MM.1S (cell line): ENCODE results near the gene PDIK1L.

Experiments used
- DNase-seq: peaks from one replicate; pipeline ENCODE4 v3.0.0-alpha.2; 2015
- H2AFZ ChIP-seq: fragments of 300-600 bp; sonication (generic); 2 replicates; pipeline ENCODE4 v1.6.0; 2016; ENCODE audit warnings: antibody characterized with exemption, low read length
- H3F3A ChIP-seq: fragments of 300-600 bp; sonication (generic); 2 replicates; pipeline ENCODE4 v1.6.1; 2016; ENCODE audit warnings: mild to moderate bottlenecking, antibody characterized with exemption, low read length, moderate library complexity, mixed read lengths; ENCODE audit not compliant: insufficient read depth
- H3K27ac ChIP-seq: fragments of 300-600 bp; sonication (generic); 2 replicates; pipeline ENCODE4 v1.5.1; 2016; ENCODE audit warnings: mild to moderate bottlenecking, low read length
- H3K27me3 ChIP-seq: fragments of 300-600 bp; sonication (generic); replicated peaks from 2 replicates; pipeline ENCODE4 v1.6.0; 2016; ENCODE audit warnings: low read length; ENCODE audit not compliant: insufficient read depth
- H3K36me3 ChIP-seq: fragments of 300-600 bp; sonication (generic); replicated peaks from 2 replicates; pipeline ENCODE4 v1.6.1; 2016; ENCODE audit warnings: mild to moderate bottlenecking, low read length, mixed read lengths; ENCODE audit not compliant: insufficient read depth
- H3K4me1 ChIP-seq: fragments of 300-600 bp; sonication (generic); 2 replicates; pipeline ENCODE4 v1.6.1; 2016; ENCODE audit warnings: low read length, mixed read lengths
- H3K4me2 ChIP-seq: fragments of 300-600 bp; sonication (generic); 2 replicates; pipeline ENCODE4 v1.6.0; 2016; ENCODE audit warnings: low read depth, low read length
- H3K4me3 ChIP-seq: fragments of 300-600 bp; sonication (generic); 2 replicates; pipeline ENCODE4 v1.5.1; 2016; ENCODE audit warnings: low read length, mixed read lengths
- H3K79me2 ChIP-seq: fragments of 300-600 bp; sonication (generic); 2 replicates; pipeline ENCODE4 v1.6.1; 2016; ENCODE audit warnings: mixed run types, low read length, mixed read lengths
- H3K9ac ChIP-seq: fragments of 300-600 bp; sonication (generic); 2 replicates; pipeline ENCODE4 v1.6.1; 2016; ENCODE audit warnings: low read length, mixed read lengths
- H3K9me2 ChIP-seq: fragments of 300-600 bp; sonication (generic); replicated peaks from 2 replicates; pipeline ENCODE4 v1.6.1; 2016; ENCODE audit warnings: mild to moderate bottlenecking, low read length, mixed read lengths; ENCODE audit not compliant: insufficient read depth
- H3K9me3 ChIP-seq: fragments of 300-600 bp; sonication (generic); replicated peaks from 2 replicates; pipeline ENCODE4 v1.6.1; 2016; ENCODE audit warnings: mild to moderate bottlenecking, low read length, mixed read lengths; ENCODE audit not compliant: insufficient read depth
- H4K20me1 ChIP-seq: fragments of 300-600 bp; sonication (generic); 2 replicates; pipeline ENCODE4 v1.6.1; 2016; ENCODE audit warnings: mild to moderate bottlenecking, low read length, moderate library complexity, mixed read lengths; ENCODE audit not compliant: insufficient read depth
- EZH2 ChIP-seq: fragments of 300-600 bp; sonication (generic); optimal IDR thresholded peaks from 2 replicates; pipeline ENCODE3; 2017; ENCODE audit warnings: low read depth, mild to moderate bottlenecking, antibody characterized with exemption, low read length, mixed read lengths
- EZH2phosphoT487 ChIP-seq: fragments of 300-600 bp; sonication (generic); IDR thresholded peaks from 2 replicates; pipeline ENCODE4 v1.6.1; 2018; ENCODE audit warnings: antibody characterized with exemption, low read length
- TF ChIP-seq, protein P1 (sequence below): fragments of 300-600 bp; sonication (generic); IDR thresholded peaks from 2 replicates; pipeline ENCODE4 v1.5.1; 2016; ENCODE audit warnings: antibody characterized with exemption, low read length, mixed read lengths

Gene PDIK1L

DNA sequence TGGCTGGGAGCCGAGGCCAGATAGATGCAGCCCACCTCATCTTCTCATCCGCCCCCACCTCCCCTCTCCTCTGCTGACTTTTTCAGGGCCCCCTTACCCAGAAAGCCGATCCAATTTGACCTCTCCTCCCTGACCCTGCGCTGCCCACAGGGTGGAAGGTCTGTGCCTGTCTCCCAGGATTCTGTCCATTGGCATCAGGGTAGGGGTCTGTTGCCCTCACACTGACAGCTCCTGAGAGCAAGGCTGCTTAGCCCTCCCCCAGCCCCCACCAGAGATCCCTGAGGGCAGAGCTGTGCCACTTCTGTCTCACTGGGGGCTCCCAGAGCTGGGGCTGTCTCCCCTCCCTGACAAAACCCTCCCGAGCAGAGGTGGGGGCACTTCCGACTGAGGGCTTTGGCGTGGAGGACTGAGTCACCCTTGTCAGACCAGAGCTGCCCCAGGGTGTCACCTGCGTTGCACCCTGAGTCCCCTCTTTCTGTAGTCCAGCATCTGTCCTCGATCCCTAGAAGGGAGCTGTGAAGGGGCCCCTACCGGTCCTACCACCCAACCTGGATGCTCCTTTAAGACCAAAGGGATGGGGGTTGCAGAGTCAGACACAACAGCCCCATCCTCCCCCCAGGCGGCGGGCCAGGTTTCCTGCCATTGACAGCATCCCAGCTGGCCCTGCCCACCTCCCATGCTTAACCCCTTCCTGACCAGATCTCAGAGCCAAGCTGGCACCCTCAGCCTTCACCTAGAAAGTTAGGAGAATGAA is 44.8 kb downstream of the PDIK1L start:
- Histone ChIP-seq H4K20me1 (no peaks in the 10 kb centered on the region), H3K79me2 (no peaks in the 10 kb centered on the region), H3K4me3 (no peak overlapping the region), H3K36me3 (no peaks in the 10 kb centered on the region), H3F3A (no peaks in the 10 kb centered on the region), H3K27ac (no peak overlapping the region), H2AFZ (no peak overlapping the region), H3K4me1 (peaks cover 5% of the 10 kb centered on the region; the same call in 1 of the 2 replicates), H3K9ac (no peak overlapping the region), H3K9me3 (no peaks in the 10 kb centered on the region), H3K9me2 (no peaks in the 10 kb centered on the region), H3K4me2 (no peak overlapping the region), H3K27me3 (peaks cover 8% of the 10 kb centered on the region)
- no peak for TF ChIP-seq EZH2phosphoT487
- TF ChIP-seq, protein P1, sequence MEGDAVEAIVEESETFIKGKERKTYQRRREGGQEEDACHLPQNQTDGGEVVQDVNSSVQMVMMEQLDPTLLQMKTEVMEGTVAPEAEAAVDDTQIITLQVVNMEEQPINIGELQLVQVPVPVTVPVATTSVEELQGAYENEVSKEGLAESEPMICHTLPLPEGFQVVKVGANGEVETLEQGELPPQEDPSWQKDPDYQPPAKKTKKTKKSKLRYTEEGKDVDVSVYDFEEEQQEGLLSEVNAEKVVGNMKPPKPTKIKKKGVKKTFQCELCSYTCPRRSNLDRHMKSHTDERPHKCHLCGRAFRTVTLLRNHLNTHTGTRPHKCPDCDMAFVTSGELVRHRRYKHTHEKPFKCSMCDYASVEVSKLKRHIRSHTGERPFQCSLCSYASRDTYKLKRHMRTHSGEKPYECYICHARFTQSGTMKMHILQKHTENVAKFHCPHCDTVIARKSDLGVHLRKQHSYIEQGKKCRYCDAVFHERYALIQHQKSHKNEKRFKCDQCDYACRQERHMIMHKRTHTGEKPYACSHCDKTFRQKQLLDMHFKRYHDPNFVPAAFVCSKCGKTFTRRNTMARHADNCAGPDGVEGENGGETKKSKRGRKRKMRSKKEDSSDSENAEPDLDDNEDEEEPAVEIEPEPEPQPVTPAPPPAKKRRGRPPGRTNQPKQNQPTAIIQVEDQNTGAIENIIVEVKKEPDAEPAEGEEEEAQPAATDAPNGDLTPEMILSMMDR = no peak
- TF ChIP-seq EZH2 = no peak
- no peak for DNase-seq

- Histone ChIP-seq H3K9me2 (no peaks in the 10 kb centered on the region), H3K36me3 (no peaks in the 10 kb centered on the region), H3F3A (no peaks in the 10 kb centered on the region), H3K27ac (no peak overlapping the region), H3K4me2 (no peak overlapping the region), H3K79me2 (no peaks in the 10 kb centered on the region), H3K4me3 (no peak overlapping the region), H4K20me1 (no peaks in the 10 kb centered on the region), H3K27me3 (peaks cover 22% of the 10 kb centered on the region), H3K4me1 (peaks cover 5% of the 10 kb centered on the region; the same call in 1 of the 2 replicates), H3K9ac (no peak overlapping the region), H2AFZ (no peak overlapping the region), H3K9me3 (no peaks in the 10 kb centered on the region)
- DNase-seq = no peak
- TF ChIP-seq EZH2phosphoT487 (no peak), EZH2 (no peak)
- TF ChIP-seq, protein P1 = no peak
Observed at GRCh38 chr1:26158271-26158907, 46.8 kb downstream of the PDIK1L start.

DNA sequence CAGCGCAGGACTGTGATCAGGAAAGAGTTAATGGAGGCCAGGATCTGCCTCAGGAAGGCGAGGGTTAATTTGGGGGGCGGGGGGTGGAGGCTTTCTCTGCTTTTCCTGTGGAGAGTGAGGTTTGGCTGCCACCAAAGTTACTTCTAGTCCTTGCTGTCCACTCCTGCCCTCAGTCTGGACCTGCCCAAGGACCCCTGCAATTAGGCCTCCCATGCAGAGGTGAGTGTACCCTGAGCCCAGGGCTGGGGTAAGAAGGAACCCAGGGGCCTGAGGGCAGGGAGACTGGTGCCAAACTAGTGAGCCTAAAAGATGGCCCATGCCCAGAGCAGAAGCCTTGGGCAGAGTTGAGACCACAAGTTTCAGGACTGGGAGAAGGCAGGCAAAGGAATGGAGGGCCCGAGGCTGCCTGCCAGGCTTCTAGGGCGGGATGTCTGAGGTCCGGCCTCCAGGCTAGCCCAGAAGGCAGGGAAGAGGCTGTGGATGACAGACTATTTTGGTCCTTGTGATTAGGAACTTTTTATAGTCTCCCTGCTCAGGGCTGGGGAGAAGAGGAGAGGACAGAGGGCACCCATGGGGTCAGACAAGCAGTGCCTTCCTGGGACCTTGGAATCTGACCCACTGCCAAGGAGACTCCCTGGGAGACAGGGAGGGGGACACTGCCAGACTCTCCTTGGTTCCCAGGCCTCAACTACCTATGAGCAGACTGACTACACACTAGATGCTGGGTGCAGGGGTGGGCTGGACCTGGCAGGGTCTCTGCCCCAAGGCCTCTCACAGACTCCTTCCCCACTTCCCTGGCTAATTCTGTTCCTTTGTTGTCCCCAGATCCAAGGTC is 47.5 kb downstream of the PDIK1L start, which contains the start of gene FAM110D:
Gene FAM110D (plus strand): TSS at position 172 of the 835 bp plus-strand sequence. CDS start 2,213 bp downstream, outside the sequence.
- H3K4me2 ChIP-seq = no peak within 1 kb of the TSS
- no peak for DNase-seq
- H3K4me1 ChIP-seq = peaks cover 5% of the 10 kb centered on the region; the same call in 1 of the 2 replicates
- peaks cover 27% of the 10 kb centered on the region for H3K27me3 ChIP-seq
- no peaks in the 10 kb centered on the region for H3F3A ChIP-seq
- TF ChIP-seq, protein P1 = no peak
- TF ChIP-seq EZH2phosphoT487 = no peak
- no peak for TF ChIP-seq EZH2
- no peak within 1 kb of the TSS for H3K4me3 ChIP-seq
- H3K27ac ChIP-seq = no peak within 1 kb of the TSS
- no peaks in the 10 kb centered on the region for H3K9me2 ChIP-seq
- H2AFZ ChIP-seq = no peak within 1 kb of the TSS
- H3K9ac ChIP-seq = no peak within 1 kb of the TSS
- H3K79me2 ChIP-seq = no peaks in the 10 kb centered on the region
- no peaks in the 10 kb centered on the region for H3K36me3 ChIP-seq
- no peaks in the 10 kb centered on the region for H3K9me3 ChIP-seq
- H4K20me1 ChIP-seq = no peaks in the 10 kb centered on the region
